Sigmoid colon (tissue), 7 donors: ENCODE results near the gene CYP27A1. TPM values are rescaled to one million over a fixed set of nuclear protein-coding genes. Genes with fewer than 3 reads are reported as not detected.

Source experiments
- DNase-seq: peaks from one replicate; pipeline ENCODE4 v3.0.0-alpha.2; 2019
- H3K27ac ChIP-seq, 4 donors: fragments of 200-600 bp; sonication (generic); one replicate each; pipeline ENCODE4 v1.5.1; 2016 to 2019; ENCODE audit warnings: mild to moderate bottlenecking in 1 of 4
- H3K27me3 ChIP-seq, 3 donors: fragments of 200-600 bp; sonication (generic); one replicate each; pipeline ENCODE4 v1.5.1; 2019; ENCODE audit warnings: mild to moderate bottlenecking in 1 of 3
- H3K36me3 ChIP-seq, 4 donors: fragments of 200-600 bp; sonication (generic); one replicate each; pipeline ENCODE4 v1.5.1; 2016 to 2019
- H3K4me1 ChIP-seq, 4 donors: fragments of 200-600 bp; sonication (generic); one replicate each; pipeline ENCODE4 v1.5.1; 2017 to 2019
- H3K4me3 ChIP-seq, 4 donors: fragments of 200-600 bp; sonication (generic); one replicate each; pipeline ENCODE4 v1.5.1; 2017 to 2019; ENCODE audit warnings: mild to moderate bottlenecking in 2 of 4, moderate library complexity in 1 of 4
- H3K9me3 ChIP-seq, 4 donors: fragments of 200-600 bp in 3 of 4; sonication (generic) in 3 of 4; one replicate each; pipeline versions ENCODE4 v1.5.1 to v1.6.1; 2013 to 2019
- CTCF ChIP-seq, 4 experiments: fragments of 450-650 bp in 3 of 4; fragments of 200-600 bp in 1 of 4; IDR thresholded peaks; one replicate each; pipeline ENCODE4 v1.5.1; 2016 to 2019; ENCODE audit warnings: antibody characterized with exemption in 4 of 4, mild to moderate bottlenecking in 3 of 4, moderate library complexity in 2 of 4
- EP300 ChIP-seq, 4 donors: sonication (generic); formaldehyde crosslinking; IDR thresholded peaks; one replicate each; pipeline ENCODE4 v1.6.1; 2017; ENCODE audit warnings: antibody characterized with exemption in 4 of 4
- POLR2A ChIP-seq, 2 donors: fragments of 450-650 bp; IDR thresholded peaks; one replicate each; pipeline ENCODE4 v1.6.1; 2016; ENCODE audit warnings: antibody characterized with exemption in 2 of 2, mild to moderate bottlenecking in 2 of 2, moderate library complexity in 2 of 2
- POLR2AphosphoS5 ChIP-seq, 4 donors: sonication (generic); formaldehyde crosslinking; IDR thresholded peaks; one replicate each; pipeline ENCODE4 v1.6.1; 2017; ENCODE audit warnings: antibody characterized with exemption in 4 of 4
- WGBS, 2 donors: extraction: QIAGEN DNeasy Blood & Tissue Kit; methylation state at CpG; one replicate each; pipeline ENCODE4 v1.1.7; 2013; 5-methylcytosine and 5-hydroxymethylcytosine counted together
- intact Hi-C: fragments of 100-400 bp; cut with DNase I; formaldehyde crosslinking; loops from one replicate; pipeline ENCODE4 v1.15.1; 2023
- polyA plus RNA-seq, 3 donors: library from polyadenylated mRNA; stranded (reverse); fragments of 200-250 nt; gene quantifications; one replicate each; pipeline ENCODE4 v1.2.3, GENCODE V29; 2013
- total RNA-seq, 4 donors: library from RNA; depleted of rRNA; stranded (reverse); fragments of >200 nt; gene quantifications; one replicate each; pipeline ENCODE4 v1.1.0, GENCODE V29; 2016
- donor health status: healthy with polysubstance abuse.
- donor health status: Bipolar disorder and iron deficiency.
- donor health status: healthy.

The CYP27A1 gene
- total and polyA plus RNA-seq, 7 donors: 13.5 to 30.1 (median 21.9) TPM

DNA sequence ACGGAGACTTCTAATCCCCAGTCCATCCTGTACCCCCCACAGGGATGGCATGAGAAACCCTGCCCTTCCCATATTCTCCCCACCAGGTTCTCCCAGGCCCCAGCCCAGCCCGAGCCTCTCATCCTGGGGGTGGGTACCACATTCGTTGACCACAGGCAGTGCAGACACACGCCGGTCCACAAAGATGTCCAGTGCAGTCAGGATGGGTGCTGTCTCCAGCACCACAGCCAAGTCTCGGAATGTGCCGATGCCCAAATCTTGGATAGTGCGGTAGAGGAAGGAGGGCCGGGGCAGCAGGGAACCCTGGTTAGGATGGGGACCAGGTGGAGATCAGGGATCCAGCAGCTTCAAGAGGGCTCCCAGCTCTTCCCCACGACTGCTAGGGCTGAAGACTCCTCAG lies 44.8 kb downstream of the CYP27A1 start:
- intact Hi-C loops: no loop called here
- H3K27ac ChIP-seq: no peak overlapping the region
- no peak overlapping the region for H3K4me3 ChIP-seq
- TF ChIP-seq EP300 (IDR thresholded peaks at IDR 0.05) (no peak), CTCF (IDR thresholded peaks at IDR 0.05) (no peak), POLR2A (IDR thresholded peaks at IDR 0.05) (no peak)
- H3K9me3 ChIP-seq: no peaks in the 10 kb centered on the region
- WGBS, 2 donors: 88 to 89% methylated on average over 10 of the region's 10 CpGs
- DNase-seq: no peak
- H3K27me3 ChIP-seq: peaks cover 0 to 10% (median 0%) of the 10 kb centered on the region in 3 donors
- H3K36me3 ChIP-seq: no peaks in the 10 kb centered on the region
- H3K4me1 ChIP-seq: no peaks in the 10 kb centered on the region

GRCh38 chr2:218827701-218828476 lies 45.9 kb downstream of the CYP27A1 start:
- H3K27ac ChIP-seq: no peak overlapping the region
- DNase-seq: no peak
- H3K27me3 ChIP-seq: peaks cover 0 to 15% (median 0%) of the 10 kb centered on the region in 3 donors
- intact Hi-C loops: no loop called here
- 64 to 74% methylated on average over 14 of the region's 14 CpGs for WGBS, 2 donors
- no peak overlapping the region for H3K4me3 ChIP-seq
- no peaks in the 10 kb centered on the region for H3K4me1 ChIP-seq
- no peak for TF ChIP-seq POLR2A (IDR thresholded peaks at IDR 0.05)
- H3K36me3 ChIP-seq: no peaks in the 10 kb centered on the region
- no peaks in the 10 kb centered on the region for H3K9me3 ChIP-seq

GRCh38 chr2:218828477-218828778 lies 46.5 kb downstream of the CYP27A1 start:
- H3K27me3 ChIP-seq: peaks cover 0 to 15% (median 0%) of the 10 kb centered on the region in 3 donors
- no peak overlapping the region for H3K27ac ChIP-seq
- no peak overlapping the region for H3K4me3 ChIP-seq
- DNase-seq: no peak
- intact Hi-C loops: no loop called here
- TF ChIP-seq CTCF (IDR thresholded peaks at IDR 0.05) (no peak), POLR2A (IDR thresholded peaks at IDR 0.05) (no peak), EP300 (IDR thresholded peaks at IDR 0.05) (no peak), POLR2AphosphoS5 (IDR thresholded peaks at IDR 0.05) (no peak)
- no peaks in the 10 kb centered on the region for H3K9me3 ChIP-seq
- no peaks in the 10 kb centered on the region for H3K4me1 ChIP-seq
- WGBS, 2 donors: 84 to 93% methylated on average over 4 of the region's 4 CpGs
- no peaks in the 10 kb centered on the region for H3K36me3 ChIP-seq

GRCh38 chr2:218829868-218830451 lies 48.0 kb downstream of the CYP27A1 start:
- DNase-seq: no peak
- TF ChIP-seq CTCF (IDR thresholded peaks at IDR 0.05): no peak
- no peak for TF ChIP-seq EP300 (IDR thresholded peaks at IDR 0.05)
- no peak for TF ChIP-seq POLR2A (IDR thresholded peaks at IDR 0.05)
- intact Hi-C loops: no loop called here
- H3K4me1 ChIP-seq: no peaks in the 10 kb centered on the region
- no peak overlapping the region for H3K27ac ChIP-seq
- 77 to 79% methylated on average over 17 of the region's 17 CpGs for WGBS, 2 donors
- H3K36me3 ChIP-seq: no peaks in the 10 kb centered on the region
- no peaks in the 10 kb centered on the region for H3K9me3 ChIP-seq
- no peak overlapping the region for H3K4me3 ChIP-seq
- peaks cover 0 to 28% (median 3%) of the 10 kb centered on the region in 3 donors for H3K27me3 ChIP-seq

DNA sequence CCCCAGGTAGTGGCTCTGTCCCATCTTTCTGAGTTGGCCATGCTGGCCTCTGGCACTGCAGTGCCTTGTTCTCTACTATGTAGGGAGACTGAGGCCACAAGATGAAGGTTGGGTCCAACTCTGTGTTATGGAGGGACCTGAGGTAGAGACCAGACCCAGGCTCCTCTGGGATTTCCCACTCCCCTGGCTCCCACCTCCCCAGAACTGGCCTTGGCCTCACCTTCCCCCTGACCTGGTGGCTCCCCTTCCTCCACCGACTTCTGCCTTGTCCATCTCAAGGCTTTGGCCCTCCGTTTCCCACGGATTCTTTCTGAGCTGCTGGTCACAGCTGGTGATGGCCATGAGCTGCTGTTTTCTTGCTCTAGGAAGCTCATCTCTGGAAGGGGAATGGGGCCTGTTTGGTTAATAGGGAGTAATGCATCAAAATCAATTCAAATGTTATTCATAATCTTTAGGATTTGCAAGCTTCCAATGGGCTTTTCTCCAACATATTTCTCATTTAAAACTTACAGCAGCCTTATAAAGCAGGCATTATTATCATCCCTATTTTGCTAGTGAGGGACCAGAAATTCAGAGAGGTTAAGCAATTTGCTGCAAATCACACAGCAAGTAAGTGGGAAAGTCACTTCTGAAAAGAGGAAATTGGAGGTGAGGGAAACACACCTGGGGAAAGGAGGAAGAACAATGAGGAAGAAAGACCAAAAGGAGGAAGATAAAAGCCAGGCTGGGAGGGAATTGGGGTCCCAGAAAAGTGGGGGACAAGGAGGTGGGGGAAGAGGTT lies 48.8 kb downstream of the CYP27A1 start:
- H3K4me3 ChIP-seq: no peak overlapping the region
- intact Hi-C loops: no loop called here
- WGBS, 2 donors: 83% methylated on average over 3 of the region's 3 CpGs
- H3K9me3 ChIP-seq: no peaks in the 10 kb centered on the region
- no peak for DNase-seq
- no peak overlapping the region for H3K27ac ChIP-seq
- H3K36me3 ChIP-seq: no peaks in the 10 kb centered on the region
- no peaks in the 10 kb centered on the region for H3K4me1 ChIP-seq
- H3K27me3 ChIP-seq: peaks cover 3 to 33% (median 4%) of the 10 kb centered on the region in 3 donors
- TF ChIP-seq POLR2A (IDR thresholded peaks at IDR 0.05) (no peak), EP300 (IDR thresholded peaks at IDR 0.05) (no peak), CTCF (IDR thresholded peaks at IDR 0.05) (no peak), POLR2AphosphoS5 (IDR thresholded peaks at IDR 0.05) (no peak)
